Measurements from ENCODE around the gene HOMER2. TPM values are rescaled to one million over a fixed set of nuclear protein-coding genes. Genes with fewer than 3 reads are reported as not detected.

HOMER2 gene
- total and polyA plus RNA-seq, 9 of the 15 experiments (the other 6 are each of a cell fraction or from before 2014, with no cell fraction given), result 0.13 to 0.47 (median 0.29) TPM; not detected in 1

DNA sequence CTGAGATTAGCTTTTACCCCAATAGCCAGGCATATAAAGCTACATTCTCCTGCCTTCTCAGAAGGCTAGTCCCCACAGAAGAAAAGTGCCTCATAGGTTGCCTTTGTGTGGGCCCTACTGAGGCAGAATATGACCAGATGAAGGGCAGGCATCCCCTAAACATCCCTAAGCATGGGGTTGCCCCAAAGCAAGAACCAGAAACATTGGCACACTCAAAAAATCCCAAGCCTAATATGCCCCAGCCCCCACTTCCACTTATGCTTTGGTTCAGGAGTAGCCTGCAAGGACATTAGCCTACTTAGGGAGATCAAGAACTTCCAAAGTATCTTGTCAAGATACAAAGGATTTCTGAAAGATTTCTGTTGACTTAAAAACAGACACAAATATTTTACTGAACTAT is 113.4 kb downstream of the HOMER2 start (continued):
- no peak for TF ChIP-seq ZNF174 (CRISPR knock-in tag; IDR thresholded peaks at IDR 0.05)
- TF ChIP-seq, protein P1, sequence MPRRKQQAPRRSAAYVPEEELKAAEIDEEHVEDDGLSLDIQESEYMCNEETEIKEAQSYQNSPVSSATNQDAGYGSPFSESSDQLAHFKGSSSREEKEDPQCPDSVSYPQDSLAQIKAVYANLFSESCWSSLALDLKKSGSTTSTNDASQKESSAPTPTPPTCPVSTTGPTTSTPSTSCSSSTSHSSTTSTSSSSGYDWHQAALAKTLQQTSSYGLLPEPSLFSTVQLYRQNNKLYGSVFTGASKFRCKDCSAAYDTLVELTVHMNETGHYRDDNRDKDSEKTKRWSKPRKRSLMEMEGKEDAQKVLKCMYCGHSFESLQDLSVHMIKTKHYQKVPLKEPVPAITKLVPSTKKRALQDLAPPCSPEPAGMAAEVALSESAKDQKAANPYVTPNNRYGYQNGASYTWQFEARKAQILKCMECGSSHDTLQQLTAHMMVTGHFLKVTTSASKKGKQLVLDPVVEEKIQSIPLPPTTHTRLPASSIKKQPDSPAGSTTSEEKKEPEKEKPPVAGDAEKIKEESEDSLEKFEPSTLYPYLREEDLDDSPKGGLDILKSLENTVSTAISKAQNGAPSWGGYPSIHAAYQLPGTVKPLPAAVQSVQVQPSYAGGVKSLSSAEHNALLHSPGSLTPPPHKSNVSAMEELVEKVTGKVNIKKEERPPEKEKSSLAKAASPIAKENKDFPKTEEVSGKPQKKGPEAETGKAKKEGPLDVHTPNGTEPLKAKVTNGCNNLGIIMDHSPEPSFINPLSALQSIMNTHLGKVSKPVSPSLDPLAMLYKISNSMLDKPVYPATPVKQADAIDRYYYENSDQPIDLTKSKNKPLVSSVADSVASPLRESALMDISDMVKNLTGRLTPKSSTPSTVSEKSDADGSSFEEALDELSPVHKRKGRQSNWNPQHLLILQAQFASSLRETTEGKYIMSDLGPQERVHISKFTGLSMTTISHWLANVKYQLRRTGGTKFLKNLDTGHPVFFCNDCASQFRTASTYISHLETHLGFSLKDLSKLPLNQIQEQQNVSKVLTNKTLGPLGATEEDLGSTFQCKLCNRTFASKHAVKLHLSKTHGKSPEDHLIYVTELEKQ (CRISPR knock-in tag; IDR thresholded peaks at IDR 0.05), result no peak
- TF ChIP-seq ZHX1 (conservative IDR thresholded peaks at IDR 0.05; ENCODE audit: low read length), result no peak

Measured in K562 (cell line).